ENCODE data around the gene EWSR1.

DNA sequence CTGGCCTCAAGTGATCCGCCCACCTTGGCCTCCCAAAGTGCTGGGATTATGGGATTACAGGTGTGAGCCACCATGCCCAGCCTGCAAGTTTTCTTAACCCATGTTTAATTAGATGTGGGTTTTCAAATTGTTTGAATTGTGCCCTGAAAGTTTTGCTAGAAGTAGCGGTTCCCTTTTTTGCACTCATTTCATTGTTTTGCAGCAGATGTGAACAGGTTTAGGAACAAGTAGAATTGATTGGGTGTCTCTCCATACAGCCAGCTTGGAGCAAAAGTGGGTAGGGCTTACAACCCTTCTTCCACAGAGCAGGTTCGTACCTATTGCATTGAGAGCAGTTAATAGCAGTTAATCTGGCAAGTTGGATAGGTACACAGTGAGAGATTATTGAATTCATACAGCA is 16.1 kb downstream of the EWSR1 start:
- TF ChIP-seq, protein P1, sequence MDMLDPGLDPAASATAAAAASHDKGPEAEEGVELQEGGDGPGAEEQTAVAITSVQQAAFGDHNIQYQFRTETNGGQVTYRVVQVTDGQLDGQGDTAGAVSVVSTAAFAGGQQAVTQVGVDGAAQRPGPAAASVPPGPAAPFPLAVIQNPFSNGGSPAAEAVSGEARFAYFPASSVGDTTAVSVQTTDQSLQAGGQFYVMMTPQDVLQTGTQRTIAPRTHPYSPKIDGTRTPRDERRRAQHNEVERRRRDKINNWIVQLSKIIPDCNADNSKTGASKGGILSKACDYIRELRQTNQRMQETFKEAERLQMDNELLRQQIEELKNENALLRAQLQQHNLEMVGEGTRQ (IDR thresholded peaks at IDR 0.05; ENCODE audit: low read depth, low read length): no peak
- TF ChIP-seq, protein P2, sequence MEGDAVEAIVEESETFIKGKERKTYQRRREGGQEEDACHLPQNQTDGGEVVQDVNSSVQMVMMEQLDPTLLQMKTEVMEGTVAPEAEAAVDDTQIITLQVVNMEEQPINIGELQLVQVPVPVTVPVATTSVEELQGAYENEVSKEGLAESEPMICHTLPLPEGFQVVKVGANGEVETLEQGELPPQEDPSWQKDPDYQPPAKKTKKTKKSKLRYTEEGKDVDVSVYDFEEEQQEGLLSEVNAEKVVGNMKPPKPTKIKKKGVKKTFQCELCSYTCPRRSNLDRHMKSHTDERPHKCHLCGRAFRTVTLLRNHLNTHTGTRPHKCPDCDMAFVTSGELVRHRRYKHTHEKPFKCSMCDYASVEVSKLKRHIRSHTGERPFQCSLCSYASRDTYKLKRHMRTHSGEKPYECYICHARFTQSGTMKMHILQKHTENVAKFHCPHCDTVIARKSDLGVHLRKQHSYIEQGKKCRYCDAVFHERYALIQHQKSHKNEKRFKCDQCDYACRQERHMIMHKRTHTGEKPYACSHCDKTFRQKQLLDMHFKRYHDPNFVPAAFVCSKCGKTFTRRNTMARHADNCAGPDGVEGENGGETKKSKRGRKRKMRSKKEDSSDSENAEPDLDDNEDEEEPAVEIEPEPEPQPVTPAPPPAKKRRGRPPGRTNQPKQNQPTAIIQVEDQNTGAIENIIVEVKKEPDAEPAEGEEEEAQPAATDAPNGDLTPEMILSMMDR (conservative IDR thresholded peaks at IDR 0.05; ENCODE audit: low read depth, low read length): no peak
- TF ChIP-seq CHD1 (IDR thresholded peaks at IDR 0.05; ENCODE audit: low read depth, low read length): no peak
- TF ChIP-seq MAFK (IDR thresholded peaks at IDR 0.05; ENCODE audit: low read depth, low read length): no peak
- TF ChIP-seq MXI1 (IDR thresholded peaks at IDR 0.05; ENCODE audit: borderline replicate concordance, low read depth, low read length): no peak
- TF ChIP-seq RCOR1 (IDR thresholded peaks at IDR 0.05; ENCODE audit: insufficient replicate concordance, low read length): no peak
- no peak for TF ChIP-seq POLR2A (IDR thresholded peaks at IDR 0.05; ENCODE audit: low read depth, low read length)
- TF ChIP-seq, protein P3, sequence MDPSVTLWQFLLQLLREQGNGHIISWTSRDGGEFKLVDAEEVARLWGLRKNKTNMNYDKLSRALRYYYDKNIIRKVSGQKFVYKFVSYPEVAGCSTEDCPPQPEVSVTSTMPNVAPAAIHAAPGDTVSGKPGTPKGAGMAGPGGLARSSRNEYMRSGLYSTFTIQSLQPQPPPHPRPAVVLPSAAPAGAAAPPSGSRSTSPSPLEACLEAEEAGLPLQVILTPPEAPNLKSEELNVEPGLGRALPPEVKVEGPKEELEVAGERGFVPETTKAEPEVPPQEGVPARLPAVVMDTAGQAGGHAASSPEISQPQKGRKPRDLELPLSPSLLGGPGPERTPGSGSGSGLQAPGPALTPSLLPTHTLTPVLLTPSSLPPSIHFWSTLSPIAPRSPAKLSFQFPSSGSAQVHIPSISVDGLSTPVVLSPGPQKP (IDR thresholded peaks at IDR 0.05; ENCODE audit: borderline replicate concordance, low read depth, low read length): no peak
- no peak for TF ChIP-seq CEBPB (IDR thresholded peaks at IDR 0.05; ENCODE audit: low read depth, low read length)
- TF ChIP-seq RAD21 (IDR thresholded peaks at IDR 0.05; ENCODE audit: low read length): no peak
- TF ChIP-seq MAZ (IDR thresholded peaks at IDR 0.05; ENCODE audit: borderline replicate concordance, low read depth, low read length): no peak
- no peak for TF ChIP-seq BHLHE40 (IDR thresholded peaks at IDR 0.05; ENCODE audit: low read depth, low read length)
- no peak for TF ChIP-seq RFX5 (IDR thresholded peaks at IDR 0.05; ENCODE audit: low read depth, low read length)
- TF ChIP-seq SMC3 (IDR thresholded peaks at IDR 0.05; ENCODE audit: low read depth, low read length): no peak

Measured in IMR-90 (cell line).